HEK293 (cell line): Measurements from ENCODE around the gene STOX2.

Experiments used
- KLF10 ChIP-seq: fragments of 450-650 bp; IDR thresholded peaks from 2 replicates; pipeline ENCODE4 v1.5.1; 2018; ENCODE audit warnings: missing biosample characterization, mild to moderate bottlenecking, missing genetic modification characterization
- KLF8 ChIP-seq: fragments of 450-650 bp; formaldehyde crosslinking; IDR thresholded peaks from 2 replicates; pipeline ENCODE4 v1.5.1; 2016; ENCODE audit warnings: missing biosample characterization, missing genetic modification characterization
- SETDB1 ChIP-seq: IDR thresholded peaks from one replicate; pipeline ENCODE4 v1.6.1; 2017; ENCODE audit warnings: mild to moderate bottlenecking, low read length, moderate library complexity, mixed read lengths; ENCODE audit not compliant: insufficient read length
- SP2 ChIP-seq: fragments of 450-650 bp; formaldehyde crosslinking; IDR thresholded peaks from 2 replicates; pipeline ENCODE4 v1.5.1; 2016; ENCODE audit warnings: missing biosample characterization, missing genetic modification characterization
- SP3 ChIP-seq: fragments of 450-650 bp; formaldehyde crosslinking; IDR thresholded peaks from 2 replicates; pipeline ENCODE4 v1.5.1; 2016; ENCODE audit warnings: missing biosample characterization, missing genetic modification characterization
- ZBTB48 ChIP-seq: fragments of 450-650 bp; formaldehyde crosslinking; IDR thresholded peaks from 2 replicates; pipeline ENCODE4 v1.5.1; 2016; ENCODE audit warnings: missing biosample characterization, missing genetic modification characterization
- ZBTB8A ChIP-seq: fragments of 450-650 bp; formaldehyde crosslinking; IDR thresholded peaks from 2 replicates; pipeline ENCODE4 v1.5.1; 2016; ENCODE audit warnings: missing biosample characterization, missing genetic modification characterization
- ZEB2 ChIP-seq: fragments of 450-650 bp; formaldehyde crosslinking; IDR thresholded peaks from 2 replicates; pipeline ENCODE4 v1.5.1; 2016; ENCODE audit warnings: missing biosample characterization, missing genetic modification characterization
- ZNF174 ChIP-seq: fragments of 450-650 bp; formaldehyde crosslinking; IDR thresholded peaks from 2 replicates; pipeline ENCODE4 v1.5.0; 2017; ENCODE audit warnings: missing biosample characterization, mild to moderate bottlenecking, missing genetic modification characterization
- ZNF223 ChIP-seq: fragments of 450-650 bp; formaldehyde crosslinking; IDR thresholded peaks from 2 replicates; pipeline ENCODE4 v1.5.1; 2016; ENCODE audit warnings: missing biosample characterization, missing genetic modification characterization
- ZNF274 ChIP-seq, 2 experiments: fragments of 200-500 bp in 1 of 2; fragments of 450-650 bp in 1 of 2; sonication (Bioruptor generic) in 1 of 2; formaldehyde crosslinking in 1 of 2; IDR thresholded peaks; 2 replicates each; pipeline versions ENCODE4 v1.5.1 to v1.6.1; 2014 to 2016; ENCODE audit warnings: borderline replicate concordance in 1 of 2, inconsistent platforms in 1 of 2, low read length in 1 of 2, missing biosample characterization in 1 of 2, missing genetic modification characterization in 1 of 2
- ZNF292 ChIP-seq: fragments of 450-650 bp; formaldehyde crosslinking; IDR thresholded peaks from 2 replicates; pipeline ENCODE4 v1.5.1; 2016; ENCODE audit warnings: low read depth, missing biosample characterization, missing genetic modification characterization, borderline replicate concordance
- ZNF404 ChIP-seq: fragments of 450-650 bp; formaldehyde crosslinking; IDR thresholded peaks from 2 replicates; pipeline ENCODE4 v1.5.1; 2017; ENCODE audit warnings: missing biosample characterization, missing genetic modification characterization
- ZNF518A ChIP-seq: fragments of 450-650 bp; formaldehyde crosslinking; conservative IDR thresholded peaks from 2 replicates; pipeline ENCODE4 v1.5.1; 2016; ENCODE audit warnings: low read depth, missing biosample characterization, missing genetic modification characterization
- ZNF529 ChIP-seq: fragments of 450-650 bp; formaldehyde crosslinking; IDR thresholded peaks from 2 replicates; pipeline ENCODE4 v1.5.1; 2017; ENCODE audit warnings: missing genetic modification characterization, missing biosample characterization; ENCODE audit not compliant: insufficient replicate concordance
- ZNF544 ChIP-seq: fragments of 450-650 bp; formaldehyde crosslinking; IDR thresholded peaks from 2 replicates; pipeline ENCODE4 v1.5.0; 2017; ENCODE audit warnings: missing biosample characterization, missing genetic modification characterization
- ZNF561 ChIP-seq: fragments of 450-650 bp; IDR thresholded peaks from 2 replicates; pipeline ENCODE4 v1.5.1; 2018; ENCODE audit warnings: missing biosample characterization, missing genetic modification characterization, borderline replicate concordance
- ZNF621 ChIP-seq: fragments of 450-650 bp; formaldehyde crosslinking; IDR thresholded peaks from 2 replicates; pipeline ENCODE4 v1.5.1; 2017; ENCODE audit warnings: missing biosample characterization, missing genetic modification characterization
- ZNF624 ChIP-seq: fragments of 450-650 bp; formaldehyde crosslinking; IDR thresholded peaks from 2 replicates; pipeline ENCODE4 v1.5.1; 2017; ENCODE audit warnings: missing biosample characterization, missing genetic modification characterization
- ZNF626 ChIP-seq: fragments of 450-650 bp; sonication (Bioruptor Pico); formaldehyde crosslinking; IDR thresholded peaks from 2 replicates; pipeline ENCODE4 v1.5.1; 2018; ENCODE audit warnings: missing biosample characterization, missing genetic modification characterization, inconsistent platforms
- ZNF785 ChIP-seq: fragments of 450-650 bp; formaldehyde crosslinking; IDR thresholded peaks from 2 replicates; pipeline ENCODE4 v1.5.1; 2016; ENCODE audit warnings: missing biosample characterization, missing genetic modification characterization
- ZSCAN23 ChIP-seq: fragments of 450-650 bp; formaldehyde crosslinking; IDR thresholded peaks from 2 replicates; pipeline ENCODE4 v1.5.1; 2016; ENCODE audit warnings: missing biosample characterization, missing genetic modification characterization
- TF ChIP-seq, protein P1 (sequence below): fragments of 450-650 bp; formaldehyde crosslinking; IDR thresholded peaks from 2 replicates; pipeline ENCODE4 v1.5.1; 2016; ENCODE audit warnings: missing biosample characterization, missing genetic modification characterization, borderline replicate concordance
- TF ChIP-seq, protein P2 (sequence below): fragments of 450-650 bp; formaldehyde crosslinking; IDR thresholded peaks from 2 replicates; pipeline ENCODE4 v1.5.1; 2016; ENCODE audit warnings: missing biosample characterization, missing genetic modification characterization
- TF ChIP-seq, protein P3 (sequence below): fragments of 450-650 bp; formaldehyde crosslinking; IDR thresholded peaks from 2 replicates; pipeline ENCODE4 v1.5.1; 2016; ENCODE audit warnings: missing biosample characterization, missing genetic modification characterization

STOX2 gene

DNA sequence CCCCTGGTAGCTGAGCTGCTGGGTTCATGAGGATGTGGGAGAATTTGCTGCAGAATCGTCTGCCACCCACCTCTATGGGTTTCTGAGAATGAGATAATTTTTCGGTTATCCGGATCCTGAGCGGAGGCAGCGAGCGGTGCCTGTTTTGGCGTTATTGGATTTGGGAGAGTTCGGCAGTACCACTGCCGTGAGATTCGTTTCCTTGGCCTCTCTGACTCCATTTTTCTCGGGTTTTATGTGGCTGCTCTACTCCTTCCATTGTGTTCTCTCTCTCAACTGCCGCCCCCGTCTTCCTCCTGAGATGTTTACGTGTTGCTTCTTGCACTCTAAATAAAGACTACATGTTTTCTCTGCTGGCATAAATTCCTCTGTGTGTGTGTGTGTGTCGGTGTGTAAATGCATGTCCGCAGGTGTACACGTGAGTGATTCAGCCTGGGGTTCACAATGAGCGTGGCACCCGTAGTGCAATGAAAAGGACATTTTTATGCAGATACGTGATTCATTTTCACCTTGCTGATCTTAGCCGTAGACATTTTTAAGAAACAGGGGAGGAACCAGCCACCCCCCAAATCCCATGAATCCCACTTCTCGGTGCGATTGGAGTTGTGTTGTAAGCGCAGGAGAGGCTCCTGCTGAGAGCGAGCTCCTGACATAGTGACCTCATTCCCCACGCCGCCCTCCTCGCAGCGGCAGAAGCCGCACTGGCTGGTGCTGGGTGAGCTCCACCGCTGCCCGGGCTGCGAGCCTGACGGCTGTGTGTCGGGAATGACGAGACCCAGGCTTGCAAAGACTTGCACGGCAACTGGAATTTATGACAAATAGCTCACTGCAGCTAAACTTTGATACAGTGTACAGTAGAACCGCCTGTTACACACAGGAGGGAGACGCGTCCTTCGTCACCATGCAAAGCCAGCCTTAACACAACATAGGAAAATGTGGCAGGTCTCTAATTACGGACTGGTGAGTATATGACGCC lies 82.2 kb downstream of the STOX2 start (continued):
- TF ChIP-seq SP3 (tag by site-specific recombination): no peak
- TF ChIP-seq, protein P1, sequence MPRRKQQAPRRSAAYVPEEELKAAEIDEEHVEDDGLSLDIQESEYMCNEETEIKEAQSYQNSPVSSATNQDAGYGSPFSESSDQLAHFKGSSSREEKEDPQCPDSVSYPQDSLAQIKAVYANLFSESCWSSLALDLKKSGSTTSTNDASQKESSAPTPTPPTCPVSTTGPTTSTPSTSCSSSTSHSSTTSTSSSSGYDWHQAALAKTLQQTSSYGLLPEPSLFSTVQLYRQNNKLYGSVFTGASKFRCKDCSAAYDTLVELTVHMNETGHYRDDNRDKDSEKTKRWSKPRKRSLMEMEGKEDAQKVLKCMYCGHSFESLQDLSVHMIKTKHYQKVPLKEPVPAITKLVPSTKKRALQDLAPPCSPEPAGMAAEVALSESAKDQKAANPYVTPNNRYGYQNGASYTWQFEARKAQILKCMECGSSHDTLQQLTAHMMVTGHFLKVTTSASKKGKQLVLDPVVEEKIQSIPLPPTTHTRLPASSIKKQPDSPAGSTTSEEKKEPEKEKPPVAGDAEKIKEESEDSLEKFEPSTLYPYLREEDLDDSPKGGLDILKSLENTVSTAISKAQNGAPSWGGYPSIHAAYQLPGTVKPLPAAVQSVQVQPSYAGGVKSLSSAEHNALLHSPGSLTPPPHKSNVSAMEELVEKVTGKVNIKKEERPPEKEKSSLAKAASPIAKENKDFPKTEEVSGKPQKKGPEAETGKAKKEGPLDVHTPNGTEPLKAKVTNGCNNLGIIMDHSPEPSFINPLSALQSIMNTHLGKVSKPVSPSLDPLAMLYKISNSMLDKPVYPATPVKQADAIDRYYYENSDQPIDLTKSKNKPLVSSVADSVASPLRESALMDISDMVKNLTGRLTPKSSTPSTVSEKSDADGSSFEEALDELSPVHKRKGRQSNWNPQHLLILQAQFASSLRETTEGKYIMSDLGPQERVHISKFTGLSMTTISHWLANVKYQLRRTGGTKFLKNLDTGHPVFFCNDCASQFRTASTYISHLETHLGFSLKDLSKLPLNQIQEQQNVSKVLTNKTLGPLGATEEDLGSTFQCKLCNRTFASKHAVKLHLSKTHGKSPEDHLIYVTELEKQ (tag by site-specific recombination): no peak
- no peak for TF ChIP-seq ZNF223 (tag by site-specific recombination)
- TF ChIP-seq ZNF624 (tag by site-specific recombination): no peak
- peak; percentile 21; the same call in 1 of the 2 replicates for TF ChIP-seq ZBTB8A (tag by site-specific recombination)
- TF ChIP-seq KLF10 (tag by site-specific recombination): no peak
- TF ChIP-seq ZNF274 (IDR thresholded peaks at IDR 0.05; ENCODE audit: low read length): no peak
- no peak for TF ChIP-seq ZNF274 (tag by site-specific recombination; IDR thresholded peaks at IDR 0.05; ENCODE audit: borderline replicate concordance)
- TF ChIP-seq ZNF626: no peak
- TF ChIP-seq, protein P2, sequence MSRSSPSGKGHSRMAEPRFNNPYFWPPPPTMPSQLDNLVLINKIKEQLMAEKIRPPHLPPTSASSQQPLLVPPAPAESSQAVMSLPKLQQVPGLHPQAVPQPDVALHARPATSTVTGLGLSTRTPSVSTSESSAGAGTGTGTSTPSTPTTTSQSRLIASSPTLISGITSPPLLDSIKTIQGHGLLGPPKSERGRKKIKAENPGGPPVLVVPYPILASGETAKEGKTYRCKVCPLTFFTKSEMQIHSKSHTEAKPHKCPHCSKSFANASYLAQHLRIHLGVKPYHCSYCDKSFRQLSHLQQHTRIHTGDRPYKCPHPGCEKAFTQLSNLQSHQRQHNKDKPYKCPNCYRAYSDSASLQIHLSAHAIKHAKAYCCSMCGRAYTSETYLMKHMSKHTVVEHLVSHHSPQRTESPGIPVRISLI (tag by site-specific recombination): no peak
- no peak for TF ChIP-seq ZNF518A (tag by site-specific recombination)
- no peak for TF ChIP-seq SP2 (tag by site-specific recombination)
- TF ChIP-seq, protein P3, sequence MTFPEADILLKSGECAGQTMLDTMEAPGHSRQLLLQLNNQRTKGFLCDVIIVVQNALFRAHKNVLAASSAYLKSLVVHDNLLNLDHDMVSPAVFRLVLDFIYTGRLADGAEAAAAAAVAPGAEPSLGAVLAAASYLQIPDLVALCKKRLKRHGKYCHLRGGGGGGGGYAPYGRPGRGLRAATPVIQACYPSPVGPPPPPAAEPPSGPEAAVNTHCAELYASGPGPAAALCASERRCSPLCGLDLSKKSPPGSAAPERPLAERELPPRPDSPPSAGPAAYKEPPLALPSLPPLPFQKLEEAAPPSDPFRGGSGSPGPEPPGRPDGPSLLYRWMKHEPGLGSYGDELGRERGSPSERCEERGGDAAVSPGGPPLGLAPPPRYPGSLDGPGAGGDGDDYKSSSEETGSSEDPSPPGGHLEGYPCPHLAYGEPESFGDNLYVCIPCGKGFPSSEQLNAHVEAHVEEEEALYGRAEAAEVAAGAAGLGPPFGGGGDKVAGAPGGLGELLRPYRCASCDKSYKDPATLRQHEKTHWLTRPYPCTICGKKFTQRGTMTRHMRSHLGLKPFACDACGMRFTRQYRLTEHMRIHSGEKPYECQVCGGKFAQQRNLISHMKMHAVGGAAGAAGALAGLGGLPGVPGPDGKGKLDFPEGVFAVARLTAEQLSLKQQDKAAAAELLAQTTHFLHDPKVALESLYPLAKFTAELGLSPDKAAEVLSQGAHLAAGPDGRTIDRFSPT (tag by site-specific recombination): peak; percentile 56; the same call in 1 of the 2 replicates
- TF ChIP-seq ZSCAN23: no peak
- no peak for TF ChIP-seq ZNF785
- no peak for TF ChIP-seq ZNF529 (tag by site-specific recombination)
- TF ChIP-seq ZNF404: no peak
- no peak for TF ChIP-seq ZBTB48 (tag by site-specific recombination)
- no peak for TF ChIP-seq ZNF174 (tag by site-specific recombination)
- TF ChIP-seq ZNF621 (tag by site-specific recombination): no peak
- peak; percentile 48 for TF ChIP-seq ZEB2 (tag by site-specific recombination)
- TF ChIP-seq ZNF544 (tag by site-specific recombination): no peak
- 0 out of 2 replicates have a peak, but pooled peaks have one; percentile 24 for TF ChIP-seq ZNF561 (tag by site-specific recombination)
- no peak for TF ChIP-seq ZNF292
- no peak for TF ChIP-seq SETDB1
- peak; percentile 17; the same call in 1 of the 2 replicates for TF ChIP-seq KLF8 (tag by site-specific recombination)
